SK-N-MC (cell line): ENCODE data around the gene FAM180A.
"Not testable (repeated sequence)": the region's sequence is repeated elsewhere in the genome, so short reads cannot be mapped to it uniquely, and the experiment has no call there.

Experiments used
- DNase-seq: peaks from one replicate; pipeline ENCODE4 v3.0.0-alpha.2; 2011; ENCODE audit warnings: low read depth, low spot score
- H3K27ac ChIP-seq: fragments of 200-600 bp; sonication (generic); 2 replicates; pipeline ENCODE4 v1.5.1; 2016; ENCODE audit warnings: mixed run types
- H3K36me3 ChIP-seq: fragments of 200-600 bp; sonication (generic); 2 replicates; pipeline ENCODE4 v1.6.1; 2017; ENCODE audit warnings: antibody characterized with exemption, low read length, mixed read lengths; ENCODE audit not compliant: insufficient read depth
- H3K4me3 ChIP-seq: fragments of 200-600 bp; sonication (generic); 2 replicates; pipeline ENCODE4 v1.5.1; 2016
- H3K9ac ChIP-seq: fragments of 200-600 bp; sonication (generic); 2 replicates; pipeline ENCODE4 v1.8.0; 2017; ENCODE audit warnings: mixed run types, mixed read lengths; ENCODE audit not compliant: insufficient read length
- H3K9me3 ChIP-seq: fragments of 200-600 bp; sonication (generic); 2 replicates; pipeline ENCODE4 v1.6.1; 2017; ENCODE audit warnings: low read depth, mild to moderate bottlenecking, antibody characterized with exemption, low read length, moderate library complexity, mixed read lengths
- EZH2 ChIP-seq: fragments of 200-600 bp; sonication (generic); IDR thresholded peaks from one replicate; pipeline ENCODE4 v1.6.1; 2017; ENCODE audit warnings: antibody characterized with exemption
- FOXP2 ChIP-seq: optimal IDR thresholded peaks from 2 replicates; pipeline ENCODE3; 2011; ENCODE audit warnings: mild to moderate bottlenecking, moderate library complexity; ENCODE audit not compliant: insufficient read depth; ENCODE audit errors: extremely low read length, control extremely low read depth
- POLR2AphosphoS5 ChIP-seq: IDR thresholded peaks from 2 replicates; pipeline ENCODE4 v1.6.1; 2012; ENCODE audit warnings: mild to moderate bottlenecking, low read depth, low read length, borderline replicate concordance

FAM180A gene

DNA sequence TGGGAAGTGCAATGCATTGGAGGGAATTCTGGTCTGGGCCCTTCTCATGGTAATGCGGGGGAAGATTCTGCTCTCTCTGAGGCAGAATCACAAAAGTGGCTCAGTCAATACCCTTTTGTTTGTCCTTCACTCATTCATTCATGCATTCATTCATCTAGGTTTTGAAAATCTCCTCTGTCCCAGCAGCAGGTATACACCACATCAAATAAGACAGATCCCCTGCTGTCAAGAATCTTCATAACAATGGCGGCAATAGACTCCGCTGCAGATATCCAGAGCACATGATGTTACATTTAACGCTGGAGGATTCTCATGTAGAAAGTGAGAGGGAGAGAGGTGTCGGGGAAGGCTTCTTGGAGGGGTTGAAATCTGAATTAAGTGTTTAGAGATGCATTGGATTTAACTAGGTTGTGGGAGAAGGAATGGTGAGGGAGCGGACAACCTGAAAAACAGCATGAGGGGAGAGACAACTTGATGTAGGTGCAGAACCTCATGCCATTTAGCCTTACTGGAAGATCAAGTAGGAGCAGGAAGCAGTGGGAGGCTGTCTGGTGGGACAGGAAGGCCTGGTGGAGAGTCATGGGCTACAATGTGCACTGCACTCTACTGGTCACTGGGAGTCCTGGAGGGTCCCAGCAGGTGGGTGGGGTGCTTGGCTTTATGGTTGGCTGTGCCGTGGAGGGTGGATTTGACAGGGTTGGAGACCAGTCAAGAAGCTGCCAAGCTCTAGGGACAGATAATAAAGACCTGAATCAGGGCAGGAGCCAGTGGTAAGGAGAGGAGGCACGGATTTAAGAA, 5.2 kb upstream of the FAM180A start:
- no peaks in the 10 kb centered on the region for H3K9me3 ChIP-seq
- no peak overlapping the region for H3K4me3 ChIP-seq
- no peaks in the 10 kb centered on the region for H3K36me3 ChIP-seq
- no peak for DNase-seq
- no peak overlapping the region for H3K9ac ChIP-seq
- TF ChIP-seq FOXP2 (no peak), EZH2 (no peak), POLR2AphosphoS5 (no peak)
- no peak overlapping the region for H3K27ac ChIP-seq

DNA sequence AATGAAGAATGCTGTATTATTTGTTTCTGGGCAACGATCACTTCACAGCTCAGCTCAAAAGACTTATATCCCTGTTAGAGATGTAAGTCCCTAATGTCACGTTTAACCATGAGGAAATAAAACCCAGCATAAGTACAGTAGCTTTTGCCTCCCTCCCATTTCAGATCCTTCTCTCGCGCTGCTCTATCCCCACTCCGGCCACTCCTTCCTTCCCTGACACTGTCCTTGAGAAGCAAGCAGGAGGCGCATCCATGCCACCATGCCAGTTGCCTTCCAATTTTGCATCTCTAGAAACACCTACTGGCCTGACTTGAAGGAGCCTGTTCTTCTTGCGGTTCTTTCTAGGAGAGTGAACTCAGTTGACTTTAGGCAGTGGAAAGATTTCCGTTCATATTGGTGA, 1.2 kb downstream of the FAM180A start:
- H3K4me3 ChIP-seq: no peak overlapping the region
- no peaks in the 10 kb centered on the region for H3K9me3 ChIP-seq
- no peak overlapping the region for H3K9ac ChIP-seq
- no peak for DNase-seq
- no peaks in the 10 kb centered on the region for H3K36me3 ChIP-seq
- TF ChIP-seq EZH2: no peak
- TF ChIP-seq FOXP2: no peak
- TF ChIP-seq POLR2AphosphoS5: no peak
- no peak overlapping the region for H3K27ac ChIP-seq

DNA sequence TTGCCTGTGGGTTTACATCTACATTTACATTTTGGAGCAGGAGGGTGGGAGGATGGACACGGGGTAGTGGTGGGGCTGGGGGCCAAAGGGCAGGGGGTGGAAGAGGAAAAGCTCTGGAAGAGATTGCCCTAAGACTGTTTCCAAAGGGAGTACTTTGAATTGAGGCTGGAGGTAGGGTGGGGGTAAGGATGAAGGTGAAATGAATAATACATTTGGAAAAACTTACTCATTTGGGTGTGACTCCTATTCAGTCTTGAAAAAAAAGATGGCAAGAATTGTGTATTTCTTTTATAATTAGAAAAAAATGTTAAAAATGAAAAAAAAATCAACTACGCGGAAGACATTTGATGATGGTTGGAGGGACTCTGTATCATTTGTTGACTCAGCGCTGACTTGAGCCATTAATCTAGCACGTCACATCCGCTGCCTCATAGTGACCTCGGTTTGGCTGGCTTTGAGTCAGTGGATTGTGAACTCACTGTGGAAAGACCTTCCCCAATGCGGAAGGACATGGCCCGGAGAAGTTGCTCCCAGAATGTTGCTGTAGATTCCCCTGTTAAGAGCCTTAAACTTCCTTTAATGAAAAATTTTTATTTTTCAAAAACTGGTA, 2.8 kb downstream of the FAM180A start:
- H3K36me3 ChIP-seq: no peaks in the 10 kb centered on the region
- DNase-seq: no peak
- no peak overlapping the region for H3K9ac ChIP-seq
- no peak overlapping the region for H3K27ac ChIP-seq
- TF ChIP-seq FOXP2 (no peak), POLR2AphosphoS5 (no peak), EZH2 (no peak)
- H3K9me3 ChIP-seq: no peaks in the 10 kb centered on the region
- H3K4me3 ChIP-seq: no peak overlapping the region

DNA sequence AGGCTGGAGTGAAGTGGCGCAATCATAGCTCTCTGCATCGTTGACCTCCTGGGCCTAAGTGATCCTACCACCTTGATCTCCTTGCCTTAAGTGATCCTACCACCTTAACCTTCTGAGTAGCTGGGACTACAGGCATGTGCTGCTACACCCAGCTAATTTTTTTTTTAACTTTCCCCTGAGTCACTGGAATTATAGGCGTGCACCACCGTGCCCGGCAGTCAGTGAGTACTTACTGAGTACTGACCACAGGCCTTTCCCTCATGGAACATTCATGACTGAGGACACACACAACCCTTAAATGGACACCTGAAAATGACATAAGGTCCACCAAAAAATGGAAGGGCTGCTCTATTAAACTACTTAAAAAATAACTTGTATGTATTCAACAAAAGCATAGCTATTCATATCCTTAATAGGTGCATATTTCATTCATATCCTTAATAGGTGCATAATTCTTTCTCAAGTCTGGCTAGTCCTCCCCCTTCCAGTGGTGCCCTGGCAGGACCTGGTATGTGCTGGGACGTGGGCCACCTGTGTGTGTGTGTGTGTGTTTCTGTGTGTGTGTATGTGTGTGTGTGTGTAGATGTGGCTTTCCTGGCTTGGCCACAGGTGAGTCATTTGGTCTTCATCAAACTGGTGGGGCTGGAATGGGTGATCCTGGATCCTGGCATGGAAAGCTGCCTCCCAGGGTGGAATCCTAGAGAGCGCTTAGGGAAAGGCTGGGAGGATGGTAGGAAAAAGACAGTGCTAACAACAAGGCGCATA, 3.5 kb downstream of the FAM180A start:
- no peaks in the 10 kb centered on the region for H3K36me3 ChIP-seq
- no peak for DNase-seq
- H3K4me3 ChIP-seq: no peak overlapping the region
- no peak overlapping the region for H3K27ac ChIP-seq
- H3K9ac ChIP-seq: no peak overlapping the region
- TF ChIP-seq POLR2AphosphoS5 (no peak), EZH2 (no peak), FOXP2 (no peak)
- no peaks in the 10 kb centered on the region for H3K9me3 ChIP-seq

DNA sequence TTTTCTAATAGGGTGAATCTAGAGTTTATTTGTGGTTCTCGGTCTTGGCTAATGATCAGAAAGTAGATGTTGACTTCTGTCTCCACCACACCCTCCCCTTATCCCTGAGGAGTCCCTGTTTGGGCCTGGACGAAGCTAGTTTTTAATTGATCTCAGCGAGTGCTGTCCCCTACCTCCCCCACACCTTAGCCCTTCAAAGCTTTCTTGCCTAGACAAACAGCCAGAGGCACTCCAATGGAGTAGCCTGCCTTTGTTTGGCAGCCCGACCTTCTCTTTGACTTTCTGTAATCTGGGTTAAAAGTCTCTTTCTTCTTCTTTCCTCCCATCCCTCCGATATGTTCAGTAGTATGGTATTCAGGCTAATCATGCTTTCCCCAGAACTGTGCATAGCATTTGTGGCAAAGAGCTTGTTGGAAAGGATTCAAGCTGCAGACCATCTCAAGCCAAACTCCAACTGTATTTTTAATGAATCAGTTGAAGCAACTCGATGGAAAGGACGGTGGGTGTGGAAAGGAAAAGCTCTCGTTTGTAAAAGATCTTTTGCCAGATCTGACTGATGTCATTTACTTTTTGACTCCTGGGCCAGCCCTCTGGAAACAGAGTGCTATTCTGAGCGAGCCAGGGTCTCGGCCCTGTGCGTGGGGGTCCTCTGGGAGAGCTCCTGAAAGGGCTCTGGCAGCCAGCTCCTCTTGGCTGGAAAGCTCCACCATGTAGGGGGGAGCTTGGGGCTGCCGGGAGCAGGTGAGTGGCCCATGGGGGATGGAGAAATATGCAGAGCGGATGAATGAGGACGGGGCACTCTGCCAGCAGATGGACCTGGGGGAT, 4.5 kb downstream of the FAM180A start:
- Histone ChIP-seq H3K4me3 (no peak overlapping the region), H3K27ac (no peak overlapping the region), H3K36me3 (no peaks in the 10 kb centered on the region), H3K9ac (no peak overlapping the region), H3K9me3 (no peaks in the 10 kb centered on the region)
- TF ChIP-seq POLR2AphosphoS5: no peak
- TF ChIP-seq FOXP2: no peak
- no peak for TF ChIP-seq EZH2
- no peak for DNase-seq

DNA sequence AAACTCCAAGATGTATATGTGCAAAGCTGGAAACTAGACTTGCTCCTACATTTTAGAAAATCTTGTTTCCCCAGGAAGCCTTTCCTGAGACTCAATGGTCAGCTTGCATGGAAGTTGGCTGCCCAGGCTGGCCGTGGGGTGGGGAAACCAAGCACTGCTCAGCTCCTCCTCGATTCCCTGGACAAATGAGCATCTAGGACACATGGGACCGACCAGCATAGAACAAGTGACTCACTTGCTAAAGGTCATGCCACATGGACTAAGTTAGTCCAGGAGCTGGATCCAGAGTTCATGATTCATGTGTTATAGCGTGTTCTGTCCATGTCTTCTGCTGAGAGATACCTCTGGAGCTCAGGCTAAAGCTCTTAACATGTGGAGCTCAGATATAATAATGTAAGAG, 6.2 kb downstream of the FAM180A start:
- Histone ChIP-seq H3K36me3 (no peaks in the 10 kb centered on the region), H3K9me3 (no peaks in the 10 kb centered on the region), H3K27ac (no peak overlapping the region), H3K4me3 (no peak overlapping the region), H3K9ac (no peak overlapping the region)
- DNase-seq: no peak
- TF ChIP-seq FOXP2 (no peak), EZH2 (no peak), POLR2AphosphoS5 (no peak)

DNA sequence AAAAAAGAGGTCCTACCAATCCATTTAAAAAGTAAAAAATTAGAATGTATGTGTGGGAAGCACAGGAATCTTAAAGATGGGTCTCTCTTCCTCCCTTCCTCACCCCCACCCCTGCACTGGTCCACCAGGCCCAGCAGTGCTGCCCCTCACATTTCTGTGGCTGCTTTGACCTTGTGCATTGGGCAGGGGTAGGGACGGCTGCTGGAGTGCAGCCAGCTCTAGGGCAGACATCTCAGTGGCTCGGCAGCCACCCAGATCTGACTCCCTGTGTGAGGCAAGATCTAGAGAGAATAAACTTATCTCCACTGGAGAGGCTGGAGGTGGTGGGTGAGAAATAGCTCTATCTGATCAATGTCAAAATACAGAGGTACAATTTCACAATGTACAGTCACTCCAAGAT, 6.7 kb downstream of the FAM180A start:
- no peak overlapping the region for H3K4me3 ChIP-seq
- TF ChIP-seq FOXP2 (no peak), POLR2AphosphoS5 (no peak), EZH2 (no peak)
- DNase-seq: no peak
- H3K36me3 ChIP-seq: no peaks in the 10 kb centered on the region
- no peak overlapping the region for H3K27ac ChIP-seq
- H3K9me3 ChIP-seq: no peaks in the 10 kb centered on the region
- H3K9ac ChIP-seq: no peak overlapping the region

DNA sequence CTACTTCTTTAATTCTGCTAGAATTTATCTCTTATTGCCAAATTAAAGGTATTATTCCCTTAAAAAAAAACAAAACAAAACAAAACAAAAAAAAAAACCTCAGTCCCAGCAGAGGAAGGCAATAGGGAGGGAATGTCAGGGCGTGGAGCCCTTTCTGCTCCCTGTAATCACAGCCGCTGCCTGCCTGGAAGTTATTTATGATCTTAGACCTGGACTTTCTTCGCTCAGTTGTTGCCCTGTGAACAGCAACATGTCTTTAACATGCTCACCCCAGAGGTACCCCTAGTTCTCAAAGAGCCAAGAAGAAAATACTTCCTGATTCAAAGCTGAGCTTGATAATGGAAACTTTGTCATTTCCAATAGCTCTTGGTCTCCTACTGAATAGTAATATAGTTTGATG, 7.7 kb downstream of the FAM180A start:
- Histone ChIP-seq H3K4me3 (no peak overlapping the region), H3K9ac (no peak overlapping the region), H3K36me3 (no peaks in the 10 kb centered on the region), H3K27ac (no peak overlapping the region), H3K9me3 (no peaks in the 10 kb centered on the region)
- TF ChIP-seq EZH2: no peak
- no peak for TF ChIP-seq FOXP2
- no peak for TF ChIP-seq POLR2AphosphoS5
- no peak for DNase-seq

DNA sequence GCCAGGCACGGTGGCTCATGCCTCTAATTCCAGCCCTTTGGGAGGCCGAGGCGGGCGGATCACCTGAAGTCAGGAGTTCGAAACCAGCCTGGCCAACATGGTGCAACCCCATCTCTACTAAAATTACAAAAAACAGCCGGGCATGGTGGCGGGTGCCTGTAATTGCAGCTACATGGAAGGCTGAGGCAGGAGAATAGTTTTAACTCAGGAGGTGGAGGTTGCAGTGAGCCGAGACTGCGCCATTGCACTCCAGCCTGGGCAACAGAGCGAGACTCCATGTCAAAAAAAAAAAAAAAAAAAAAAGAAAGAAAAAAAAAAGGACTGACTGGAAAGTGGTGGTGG, 11.3 kb downstream of the FAM180A start:
- not testable (repeated sequence) for H3K9ac ChIP-seq, H3K4me3 ChIP-seq, H3K36me3 ChIP-seq, H3K27ac ChIP-seq, DNase-seq, H3K9me3 ChIP-seq
